Uterus (tissue), 4 donors: Measurements from ENCODE around the gene LRBA. TPM values are rescaled to one million over a fixed set of nuclear protein-coding genes. Genes with fewer than 3 reads are reported as not detected.

Experiments used
- DNase-seq, 2 donors: peaks; one replicate each; pipeline ENCODE4 v3.0.0-alpha.2; 2019 to 2020
- H3K27ac ChIP-seq, 2 donors: fragments of 200-600 bp; sonication (generic); 1 replicate in 1 of 2; 2 replicates in 1 of 2; pipeline ENCODE4 v1.5.1; 2016 to 2018
- H3K27me3 ChIP-seq, 2 donors: fragments of 200-600 bp; sonication (generic); one replicate each; pipeline ENCODE4 v1.5.1; 2018 to 2019; ENCODE audit warnings: control low read depth in 1 of 2
- H3K36me3 ChIP-seq, 2 donors: fragments of 200-600 bp; sonication (generic); one replicate each; pipeline ENCODE4 v1.5.1; 2019; ENCODE audit warnings: control low read depth in 1 of 2
- H3K4me1 ChIP-seq, 2 donors: fragments of 200-600 bp; sonication (generic); one replicate each; pipeline ENCODE4 v1.5.1; 2018 to 2019; ENCODE audit warnings: control low read depth in 1 of 2
- H3K4me3 ChIP-seq, 2 donors: fragments of 200-600 bp; sonication (generic); 1 replicate in 1 of 2; 2 replicates in 1 of 2; pipeline ENCODE4 v1.5.1; 2018 to 2019; ENCODE audit warnings: mild to moderate bottlenecking in 1 of 2
- H3K9me3 ChIP-seq, 2 donors: fragments of 200-600 bp; sonication (generic); one replicate each; pipeline ENCODE4 v1.5.1; 2019; ENCODE audit warnings: control low read depth in 1 of 2
- POLR2A ChIP-seq, 2 donors: fragments of 450-650 bp; IDR thresholded peaks; one replicate each; pipeline ENCODE4 v1.6.1; 2016; ENCODE audit warnings: antibody characterized with exemption in 2 of 2, mild to moderate bottlenecking in 1 of 2, moderate library complexity in 1 of 2
- intact Hi-C: fragments of 100-400 bp; cut with DNase I; formaldehyde crosslinking; loops from one replicate; pipeline ENCODE4 v1.15.1; 2023; ENCODE audit warnings: low total_unique reads
- total RNA-seq, 4 donors: library from RNA; depleted of rRNA in 3 of 4; stranded (reverse); fragments of >200 nt in 3 of 4; gene quantifications; one replicate each; pipeline versions ENCODE4 v1.1.0 to v1.2.4, GENCODE V29; 2014 to 2023
- TF ChIP-seq, protein P1 (sequence below), 4 experiments: fragments of 200-600 bp in 2 of 4; fragments of 450-650 bp in 2 of 4; sonication (generic) in 2 of 4; IDR thresholded peaks; one replicate each; pipeline ENCODE4 v1.5.1; 2016 to 2019; ENCODE audit warnings: antibody characterized with exemption in 4 of 4, mild to moderate bottlenecking in 2 of 4, moderate library complexity in 1 of 4
- donor health status: DM: yes; HTN: yes; CAD: no.

The LRBA gene
- total RNA-seq, 4 donors from 2014 or later = 32.0 to 126 (median 41.7) TPM

GRCh38 chr4:150534818-150535217 lies 480.3 kb downstream of the LRBA start:
- Histone ChIP-seq H3K27ac (no peak overlapping the region), H3K27me3 (no peaks in the 10 kb centered on the region), H3K9me3 (no peaks in the 10 kb centered on the region), H3K36me3 (no peaks in the 10 kb centered on the region), H3K4me3 (no peak overlapping the region), H3K4me1 (no peaks in the 10 kb centered on the region)
- no peak for TF ChIP-seq POLR2A (IDR thresholded peaks at IDR 0.05)
- TF ChIP-seq, protein P1, sequence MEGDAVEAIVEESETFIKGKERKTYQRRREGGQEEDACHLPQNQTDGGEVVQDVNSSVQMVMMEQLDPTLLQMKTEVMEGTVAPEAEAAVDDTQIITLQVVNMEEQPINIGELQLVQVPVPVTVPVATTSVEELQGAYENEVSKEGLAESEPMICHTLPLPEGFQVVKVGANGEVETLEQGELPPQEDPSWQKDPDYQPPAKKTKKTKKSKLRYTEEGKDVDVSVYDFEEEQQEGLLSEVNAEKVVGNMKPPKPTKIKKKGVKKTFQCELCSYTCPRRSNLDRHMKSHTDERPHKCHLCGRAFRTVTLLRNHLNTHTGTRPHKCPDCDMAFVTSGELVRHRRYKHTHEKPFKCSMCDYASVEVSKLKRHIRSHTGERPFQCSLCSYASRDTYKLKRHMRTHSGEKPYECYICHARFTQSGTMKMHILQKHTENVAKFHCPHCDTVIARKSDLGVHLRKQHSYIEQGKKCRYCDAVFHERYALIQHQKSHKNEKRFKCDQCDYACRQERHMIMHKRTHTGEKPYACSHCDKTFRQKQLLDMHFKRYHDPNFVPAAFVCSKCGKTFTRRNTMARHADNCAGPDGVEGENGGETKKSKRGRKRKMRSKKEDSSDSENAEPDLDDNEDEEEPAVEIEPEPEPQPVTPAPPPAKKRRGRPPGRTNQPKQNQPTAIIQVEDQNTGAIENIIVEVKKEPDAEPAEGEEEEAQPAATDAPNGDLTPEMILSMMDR (IDR thresholded peaks at IDR 0.05) = no peak
- no peak for DNase-seq
- intact Hi-C loops = no loop called here

DNA sequence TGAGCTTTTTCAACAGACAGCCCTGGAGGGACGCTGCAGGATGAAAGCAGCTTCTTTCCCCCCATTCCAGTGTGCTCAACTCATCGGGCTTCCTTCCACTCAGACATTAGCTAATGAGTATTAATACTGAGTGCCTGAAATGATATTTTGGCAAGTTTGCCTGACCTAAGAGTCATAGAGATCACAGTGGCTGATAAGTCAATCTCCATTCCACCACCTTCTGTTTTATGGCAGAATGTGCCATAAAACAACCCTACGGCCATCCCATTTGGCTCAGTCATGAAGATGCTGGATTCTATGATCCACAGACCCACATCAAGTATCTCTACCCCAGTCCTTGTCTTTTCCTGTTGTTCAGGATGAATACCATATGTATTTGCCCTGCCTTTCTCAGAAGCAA lies 481.4 kb downstream of the LRBA start:
- no peak overlapping the region for H3K4me3 ChIP-seq
- intact Hi-C loops = no loop called here
- DNase-seq = no peak
- no peaks in the 10 kb centered on the region for H3K9me3 ChIP-seq
- TF ChIP-seq, protein P1 (IDR thresholded peaks at IDR 0.05) = no peak
- H3K4me1 ChIP-seq = no peaks in the 10 kb centered on the region
- H3K27me3 ChIP-seq = no peaks in the 10 kb centered on the region
- H3K27ac ChIP-seq = no peak overlapping the region
- no peaks in the 10 kb centered on the region for H3K36me3 ChIP-seq

DNA sequence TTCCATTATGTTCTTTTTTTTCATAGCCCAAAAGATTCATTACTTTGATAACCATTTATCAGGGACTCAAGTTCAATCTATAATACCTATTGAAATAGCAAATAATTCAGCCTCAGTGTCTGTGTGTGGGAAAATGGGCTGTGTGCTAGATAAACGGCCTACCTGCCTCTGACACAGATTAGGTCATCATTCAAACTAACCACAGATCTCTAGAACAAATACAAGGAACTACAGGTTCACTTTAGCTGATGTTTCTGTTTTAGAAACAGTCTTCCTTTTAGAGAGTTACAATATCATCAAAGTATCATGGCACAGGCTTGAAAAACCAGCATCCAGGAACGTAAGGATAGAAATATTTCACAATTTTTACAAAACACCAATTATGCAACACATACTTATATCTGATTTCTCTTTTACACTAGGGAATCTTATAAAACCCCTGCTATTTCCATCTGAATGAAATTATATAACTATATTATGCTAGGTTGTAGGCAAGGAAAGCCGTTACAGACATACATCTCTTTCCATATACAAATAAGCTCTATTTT lies 489.7 kb downstream of the LRBA start:
- no peaks in the 10 kb centered on the region for H3K4me1 ChIP-seq
- H3K36me3 ChIP-seq = no peaks in the 10 kb centered on the region
- no peaks in the 10 kb centered on the region for H3K27me3 ChIP-seq
- intact Hi-C loops = no loop called here
- no peak for DNase-seq
- TF ChIP-seq POLR2A (IDR thresholded peaks at IDR 0.05) = no peak
- TF ChIP-seq, protein P1 (IDR thresholded peaks at IDR 0.05) = no peak
- H3K4me3 ChIP-seq = no peak overlapping the region
- H3K9me3 ChIP-seq = no peaks in the 10 kb centered on the region
- H3K27ac ChIP-seq = no peak overlapping the region

DNA sequence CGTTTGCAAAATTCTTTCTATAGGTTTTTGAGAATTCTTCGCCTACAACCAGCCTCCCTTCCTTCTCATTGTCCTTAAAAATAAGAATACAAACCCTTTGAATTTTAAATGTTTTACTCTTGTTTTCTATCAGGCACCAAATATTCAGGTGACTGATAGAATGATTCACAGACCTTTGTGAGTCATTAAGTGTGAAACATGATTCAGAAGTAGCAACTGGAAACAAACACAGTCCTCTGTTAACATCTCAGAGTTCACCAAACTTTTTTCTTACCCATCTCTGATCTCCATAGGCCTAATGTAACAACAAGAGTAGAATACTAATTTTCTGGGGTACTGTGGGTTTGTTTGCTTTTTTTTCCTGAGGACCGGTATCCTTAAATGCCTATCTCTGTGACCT lies 496.5 kb downstream of the LRBA start:
- no peaks in the 10 kb centered on the region for H3K4me1 ChIP-seq
- H3K36me3 ChIP-seq = no peaks in the 10 kb centered on the region
- intact Hi-C loops = no loop called here
- H3K4me3 ChIP-seq = no peak overlapping the region
- DNase-seq = no peak
- H3K9me3 ChIP-seq = no peaks in the 10 kb centered on the region
- TF ChIP-seq, protein P1 (IDR thresholded peaks at IDR 0.05) = no peak
- no peak for TF ChIP-seq POLR2A (IDR thresholded peaks at IDR 0.05)
- no peak overlapping the region for H3K27ac ChIP-seq
- no peaks in the 10 kb centered on the region for H3K27me3 ChIP-seq

DNA sequence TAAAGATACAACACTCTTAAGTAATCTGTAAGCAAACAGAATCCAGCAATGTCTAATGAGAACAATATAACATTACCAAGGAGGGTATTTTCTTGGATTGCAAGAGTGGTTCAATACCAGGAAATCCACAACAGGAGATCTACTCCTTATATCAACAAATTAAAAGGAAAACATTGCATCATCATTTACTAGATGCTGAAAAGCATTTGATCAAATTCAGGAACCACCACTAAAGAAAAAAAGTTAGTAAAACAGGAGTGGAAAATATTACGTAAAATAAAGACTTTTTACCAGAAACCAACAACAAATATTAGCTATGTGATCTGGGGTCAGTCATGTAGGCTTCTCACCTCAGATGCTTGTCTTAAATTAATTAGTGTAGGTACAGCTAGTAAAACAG lies 499.9 kb downstream of the LRBA start:
- Histone ChIP-seq H3K4me3 (no peak overlapping the region), H3K27ac (no peak overlapping the region), H3K36me3 (no peaks in the 10 kb centered on the region), H3K4me1 (no peaks in the 10 kb centered on the region), H3K9me3 (no peaks in the 10 kb centered on the region), H3K27me3 (no peaks in the 10 kb centered on the region)
- intact Hi-C loops = no loop called here
- no peak for DNase-seq
- TF ChIP-seq, protein P1 (IDR thresholded peaks at IDR 0.05) = no peak
- TF ChIP-seq POLR2A (IDR thresholded peaks at IDR 0.05) = no peak
